A549 treated with ZK216348 at 1 μM for 4 hours (cell line): Measurements from ENCODE around the gene DDX39A. TPM values are rescaled to one million over a fixed set of nuclear protein-coding genes. Genes with fewer than 3 reads are reported as not detected.

ENCODE experiments used
- total RNA-seq: library from RNA; stranded (reverse); fragments of 200-300 nt; extraction: Qiagen RNA extraction; gene quantifications from 5 replicates; pipeline ENCODE4 v1.2.3, GENCODE V29; 2022; ENCODE audit warnings: low read depth

DDX39A gene
- total RNA-seq, result 101 to 140 TPM (median 126 TPM) in 5 replicates

GRCh38 chr19:14419106-14419813, at the start of gene DDX39A:
DDX39A (minus strand) TSS chr19:14419341; CDS start chr19:14413220, 6,121 bp downstream.

GRCh38 chr19:14432791-14433553, 13.8 kb upstream of the DDX39A start, which contains the start of gene PKN1:
PKN1 (plus strand) TSS chr19:14433306; CDS start chr19:14433522, 216 bp downstream.

Other genes starting within 250 kb of the DDX39A start
- 2.3 to 5.8 TPM (median 5.1 TPM) in 5 replicates for gene ADGRL1, start 213.2 kb downstream of the DDX39A start, total RNA-seq
- 58.3 to 92.8 TPM (median 84.1 TPM) in 5 replicates for gene ADGRE5, start 37.9 kb downstream of the DDX39A start, total RNA-seq
- gene PKN1, start 14.0 kb upstream of the DDX39A start, total RNA-seq, result 45.7 to 82.7 TPM (median 78.9 TPM) in 5 replicates
- gene PTGER1, start 56.0 kb upstream of the DDX39A start, total RNA-seq, result 0.16 TPM in 1 of 5 replicates, not detected in the others
- 69.8 to 141 TPM (median 139 TPM) in 5 replicates for gene GIPC1, start 76.8 kb upstream of the DDX39A start, total RNA-seq
- 161 to 233 TPM (median 204 TPM) in 5 replicates for gene DNAJB1, start 99.1 kb upstream of the DDX39A start, total RNA-seq
- gene TECR, start 110.3 kb upstream of the DDX39A start, total RNA-seq, result 124 to 196 TPM (median 175 TPM) in 5 replicates
- 141 to 211 TPM (median 194 TPM) in 5 replicates for gene NDUFB7, start 152.7 kb upstream of the DDX39A start, total RNA-seq
- gene CLEC17A, start 163.7 kb upstream of the DDX39A start, total RNA-seq, result not detected in 5 replicates